HG02852 (cell line): ENCODE results near the gene HAPLN2.
A peak's percentile ranks its signal among the peaks of the same experiment; 100 is the strongest.

Experiments
- ATAC-seq: cut with Tn5 transposase; IDR thresholded peaks from one replicate; pipeline ENCODE4 v1.9.1; 2021; ENCODE audit warnings: mild to moderate bottlenecking, moderate library complexity; ENCODE audit not compliant: unreplicated experiment

HAPLN2 gene

DNA sequence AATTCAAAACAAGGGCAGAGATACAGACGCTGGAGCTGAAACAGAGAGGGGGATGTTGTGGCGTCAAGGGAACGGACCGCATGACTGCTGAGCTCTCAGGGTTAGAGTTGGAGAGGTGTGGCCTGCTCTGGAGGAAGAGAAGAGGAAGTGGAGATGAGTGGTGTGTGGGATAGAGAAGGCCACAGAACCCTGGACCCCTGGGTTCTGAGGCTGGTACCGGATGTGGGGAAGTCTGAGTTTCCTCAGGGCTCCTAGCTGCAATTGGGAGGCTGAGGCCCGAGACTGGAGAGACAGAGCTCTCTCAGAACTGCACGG, 24.5 kb downstream of the HAPLN2 start:
- ATAC-seq: peak; percentile 75

GRCh38 chr1:156644146-156644545, 24.9 kb downstream of the HAPLN2 start:
- ATAC-seq: no peak

DNA sequence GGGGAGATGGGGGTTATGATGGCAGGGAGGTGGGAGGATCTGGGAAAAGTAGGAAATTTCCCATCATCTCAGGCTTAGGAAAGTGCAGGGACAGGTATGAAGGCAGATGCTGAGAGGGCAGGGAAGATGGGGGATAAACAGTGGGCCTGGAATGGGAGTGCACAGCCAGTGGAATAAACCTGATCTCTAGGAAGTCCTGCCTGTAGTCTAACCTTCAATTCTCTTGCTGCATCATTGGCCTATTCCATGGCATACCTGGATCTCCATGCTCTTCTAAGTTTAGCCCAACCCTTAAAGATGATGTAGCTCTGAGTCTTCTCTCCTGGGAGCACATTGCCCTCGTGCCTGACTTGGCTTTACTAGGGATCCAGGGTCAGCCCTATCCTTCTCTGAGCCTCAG, 25.4 kb downstream of the HAPLN2 start:
- ATAC-seq: no peak

- ATAC-seq: no peak
Observed at GRCh38 chr1:156645056-156645455, 25.8 kb downstream of the HAPLN2 start.

DNA sequence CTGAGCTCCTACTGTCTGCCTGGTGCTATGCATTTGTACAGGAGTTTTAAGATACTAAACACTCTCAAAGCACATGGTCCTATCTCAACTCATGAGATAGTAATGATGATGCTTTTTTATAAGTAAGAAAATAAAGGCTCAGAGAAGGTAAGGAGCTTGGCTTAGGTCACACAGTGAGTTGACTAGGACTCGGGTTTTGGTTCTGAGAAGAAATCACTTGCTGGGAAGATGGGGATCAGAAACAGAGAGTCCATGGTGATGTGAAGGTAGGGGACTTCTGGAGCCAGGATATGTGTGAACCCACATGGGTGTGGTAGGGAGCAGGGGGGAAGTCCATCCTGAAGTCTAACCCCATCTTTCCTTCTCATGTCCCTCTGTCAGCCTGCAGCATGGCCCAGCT, 26.5 kb downstream of the HAPLN2 start:
- ATAC-seq: no peak

GRCh38 chr1:156646738-156647211, 27.6 kb downstream of the HAPLN2 start:
- ATAC-seq: no peak

DNA sequence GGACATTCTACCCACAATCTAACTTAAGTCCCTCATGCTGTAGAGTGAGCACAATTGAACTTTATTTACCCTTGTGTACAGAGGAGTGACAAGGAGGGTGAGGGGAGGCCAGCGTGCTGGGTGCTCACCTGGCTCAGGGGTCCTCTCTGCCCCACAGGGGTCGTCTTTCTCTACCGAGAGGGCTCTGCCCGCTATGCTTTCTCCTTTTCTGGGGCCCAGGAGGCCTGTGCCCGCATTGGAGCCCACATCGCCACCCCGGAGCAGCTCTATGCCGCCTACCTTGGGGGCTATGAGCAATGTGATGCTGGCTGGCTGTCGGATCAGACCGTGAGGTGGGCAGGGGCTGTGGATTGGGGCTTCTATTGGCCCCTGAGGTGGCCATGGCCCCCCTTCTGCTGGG, 28.1 kb downstream of the HAPLN2 start:
- ATAC-seq: no peak

- no peak for ATAC-seq
Observed at GRCh38 chr1:156648496-156648895, 29.3 kb downstream of the HAPLN2 start.

GRCh38 chr1:156648951-156649350, 29.7 kb downstream of the HAPLN2 start:
- no peak for ATAC-seq

DNA sequence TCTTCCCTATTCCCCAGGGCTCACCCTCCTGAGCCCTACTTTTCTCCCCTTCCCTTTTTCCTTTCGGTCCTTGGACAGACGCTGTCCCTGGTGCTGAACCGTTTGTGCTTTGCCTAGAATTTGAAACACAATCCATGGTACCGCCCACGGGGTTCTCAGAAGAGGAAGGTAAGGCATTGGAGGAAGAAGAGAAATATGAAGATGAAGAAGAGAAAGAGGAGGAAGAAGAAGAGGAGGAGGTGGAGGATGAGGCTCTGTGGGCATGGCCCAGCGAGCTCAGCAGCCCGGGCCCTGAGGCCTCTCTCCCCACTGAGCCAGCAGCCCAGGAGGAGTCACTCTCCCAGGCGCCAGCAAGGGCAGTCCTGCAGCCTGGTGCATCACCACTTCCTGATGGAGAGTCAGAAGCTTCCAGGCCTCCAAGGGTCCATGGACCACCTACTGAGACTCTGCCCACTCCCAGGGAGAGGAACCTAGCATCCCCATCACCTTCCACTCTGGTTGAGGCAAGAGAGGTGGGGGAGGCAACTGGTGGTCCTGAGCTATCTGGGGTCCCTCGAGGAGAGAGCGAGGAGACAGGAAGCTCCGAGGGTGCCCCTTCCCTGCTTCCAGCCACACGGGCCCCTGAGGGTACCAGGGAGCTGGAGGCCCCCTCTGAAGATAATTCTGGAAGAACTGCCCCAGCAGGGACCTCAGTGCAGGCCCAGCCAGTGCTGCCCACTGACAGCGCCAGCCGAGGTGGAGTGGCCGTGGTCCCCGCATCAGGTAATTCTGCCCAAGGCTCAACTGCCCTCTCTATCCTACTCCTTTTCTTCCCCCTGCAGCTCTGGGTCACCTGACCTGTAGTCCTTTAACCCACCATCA, 33.1 kb downstream of the HAPLN2 start:
- no peak for ATAC-seq

- ATAC-seq: no peak
Observed at GRCh38 chr1:156652992-156653355, 33.8 kb downstream of the HAPLN2 start.

GRCh38 chr1:156654700-156655099, 35.5 kb downstream of the HAPLN2 start:
- no peak for ATAC-seq

DNA sequence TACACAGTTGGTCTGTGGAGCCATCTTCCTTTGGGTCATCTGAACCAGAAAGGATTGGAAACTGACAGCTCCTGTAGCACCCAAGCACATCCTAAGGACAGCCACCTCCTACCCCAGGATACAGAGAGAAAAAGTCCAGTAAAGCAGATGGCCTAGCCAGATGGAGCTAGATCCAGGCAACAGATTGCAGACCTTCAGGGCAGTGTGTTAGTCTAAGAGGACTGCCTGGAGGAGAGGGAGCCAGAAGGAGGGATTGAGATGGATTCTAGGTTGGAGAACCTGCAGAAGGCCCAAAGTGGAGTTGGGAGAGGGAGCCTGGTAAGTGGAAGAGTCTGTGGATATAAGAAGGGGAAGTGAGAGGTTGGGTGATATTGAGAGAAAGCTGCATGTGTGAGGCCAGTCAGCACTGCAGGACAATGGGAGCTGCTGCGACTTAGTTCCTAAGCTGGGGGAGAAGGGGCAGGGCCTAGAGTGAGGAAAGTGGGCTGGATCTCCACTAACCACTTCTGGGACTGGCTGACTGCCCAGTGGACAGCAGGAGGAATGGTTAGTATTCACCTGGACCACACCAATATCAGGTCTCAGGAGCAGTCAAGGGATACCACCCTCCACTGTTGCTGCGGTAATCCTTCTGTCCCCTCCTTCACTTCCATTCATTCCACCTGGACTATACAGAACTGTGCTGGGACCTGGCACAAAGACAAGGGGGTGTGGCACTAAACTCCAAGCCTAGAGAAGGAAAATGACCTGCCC, 36.1 kb downstream of the HAPLN2 start:
- no peak for ATAC-seq

- ATAC-seq: no peak
Observed at GRCh38 chr1:156655904-156656516, 36.8 kb downstream of the HAPLN2 start.

- no peak for ATAC-seq
Observed at GRCh38 chr1:156656806-156657740, 37.9 kb downstream of the HAPLN2 start.

DNA sequence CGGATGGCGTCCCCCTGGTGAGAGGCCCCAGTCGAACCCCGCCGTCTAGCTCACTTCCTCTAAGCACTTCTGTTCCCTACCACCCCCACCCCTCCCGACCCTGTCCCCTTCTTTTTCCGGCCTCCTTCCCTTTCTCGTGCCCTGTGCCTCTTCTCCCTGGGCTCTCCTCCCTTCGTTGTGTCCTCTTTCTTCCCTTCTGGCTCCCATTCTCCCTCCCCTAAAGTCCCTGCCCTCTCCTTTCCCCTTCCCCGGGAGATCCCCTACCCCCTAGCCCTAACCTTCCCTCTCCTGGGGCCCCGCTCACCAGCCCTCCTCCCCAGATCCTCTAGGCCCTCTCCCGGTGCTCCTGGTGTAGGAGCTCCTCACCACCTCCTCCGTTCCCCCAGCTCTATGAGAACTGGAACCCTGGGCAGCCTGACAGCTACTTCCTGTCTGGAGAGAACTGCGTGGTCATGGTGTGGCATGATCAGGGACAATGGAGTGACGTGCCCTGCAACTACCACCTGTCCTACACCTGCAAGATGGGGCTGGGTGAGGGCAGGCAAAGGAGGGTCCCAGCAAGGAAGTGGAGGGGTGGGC, 38.6 kb downstream of the HAPLN2 start:
- ATAC-seq: no peak

DNA sequence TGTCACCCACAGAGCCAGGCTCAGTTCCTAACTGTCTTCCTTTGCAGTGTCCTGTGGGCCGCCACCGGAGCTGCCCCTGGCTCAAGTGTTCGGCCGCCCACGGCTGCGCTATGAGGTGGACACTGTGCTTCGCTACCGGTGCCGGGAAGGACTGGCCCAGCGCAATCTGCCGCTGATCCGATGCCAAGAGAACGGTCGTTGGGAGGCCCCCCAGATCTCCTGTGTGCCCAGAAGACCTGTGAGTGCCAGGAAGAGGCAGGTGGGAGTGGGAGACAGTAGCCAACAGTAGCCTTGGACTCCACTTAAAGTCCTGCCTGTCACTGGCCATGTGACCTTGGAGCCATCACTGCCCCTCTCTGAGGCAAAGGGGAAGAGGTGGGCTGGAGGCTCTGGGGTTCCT, 39.3 kb downstream of the HAPLN2 start:
- ATAC-seq: no peak

DNA sequence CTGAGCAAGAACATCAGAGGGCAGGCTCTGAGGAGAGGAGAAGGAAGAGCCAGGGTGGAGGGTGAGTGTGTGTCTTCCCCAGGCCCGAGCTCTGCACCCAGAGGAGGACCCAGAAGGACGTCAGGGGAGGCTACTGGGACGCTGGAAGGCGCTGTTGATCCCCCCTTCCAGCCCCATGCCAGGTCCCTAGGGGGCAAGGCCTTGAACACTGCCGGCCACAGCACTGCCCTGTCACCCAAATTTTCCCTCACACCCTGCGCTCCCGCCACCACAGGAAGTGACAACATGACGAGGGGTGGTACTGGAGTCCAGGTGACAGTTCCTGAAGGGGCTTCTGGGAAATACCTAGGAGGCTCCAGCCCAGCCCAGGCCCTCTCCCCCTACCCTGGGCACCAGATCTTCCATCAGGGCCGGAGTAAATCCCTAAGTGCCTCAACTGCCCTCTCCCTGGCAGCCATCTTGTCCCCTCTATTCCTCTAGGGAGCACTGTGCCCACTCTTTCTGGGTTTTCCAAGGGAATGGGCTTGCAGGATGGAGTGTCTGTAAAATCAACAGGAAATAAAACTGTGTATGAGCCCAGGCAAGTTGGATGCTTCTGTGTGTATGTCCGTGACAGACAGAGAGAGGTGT, 39.8 kb downstream of the HAPLN2 start:
- ATAC-seq: no peak

- no peak for ATAC-seq
Observed at GRCh38 chr1:156659661-156659987, 40.4 kb downstream of the HAPLN2 start.
